HG03159 (cell line): ENCODE data around the gene NHLRC1.
"Not testable (repeated sequence)": the region's sequence is repeated elsewhere in the genome, so short reads cannot be mapped to it uniquely, and the experiment has no call there.

Experiments
- ATAC-seq: cut with Tn5 transposase; IDR thresholded peaks from one replicate; pipeline ENCODE4 v1.9.1; 2021; ENCODE audit warnings: mild to moderate bottlenecking, moderate library complexity; ENCODE audit not compliant: unreplicated experiment

NHLRC1 gene

GRCh38 chr6:18122128-18123093 is at the start of gene NHLRC1:
Gene NHLRC1, minus strand, starts transcription at chr6:18122677. Its CDS starts 71 bp downstream, at chr6:18122606.
- ATAC-seq = peak; percentile 98

GRCh38 chr6:18171871-18172270 is 49.4 kb upstream of the NHLRC1 start:
- ATAC-seq = no peak

- ATAC-seq = no peak
Measured at GRCh38 chr6:18168264-18168663, 45.8 kb upstream of the NHLRC1 start.

GRCh38 chr6:18166312-18167036 is 44.0 kb upstream of the NHLRC1 start:
- no peak for ATAC-seq

- ATAC-seq = no peak
Measured at GRCh38 chr6:18165751-18166150, 43.3 kb upstream of the NHLRC1 start.

GRCh38 chr6:18162401-18162800 is 39.9 kb upstream of the NHLRC1 start:
- ATAC-seq = no peak

- ATAC-seq = no peak
Measured at GRCh38 chr6:18161431-18161830, 39.0 kb upstream of the NHLRC1 start.

- ATAC-seq = no peak
Measured at GRCh38 chr6:18160911-18161310, 38.4 kb upstream of the NHLRC1 start.

GRCh38 chr6:18155864-18156421 is 33.5 kb upstream of the NHLRC1 start:
- ATAC-seq = peak; percentile 29

- ATAC-seq = peak; percentile 86
Measured at GRCh38 chr6:18155150-18155863, 32.8 kb upstream of the NHLRC1 start, which contains the start of gene KDM1B. Gene KDM1B, plus strand, starts transcription at chr6:18155422. Its CDS starts 4,474 bp downstream, at chr6:18159896.

GRCh38 chr6:18154507-18155149 is 32.2 kb upstream of the NHLRC1 start, which contains the start of gene TPMT:
Gene TPMT, minus strand, starts transcription at chr6:18155077. Its CDS starts 5,950 bp downstream, at chr6:18149127.
- ATAC-seq = peak; percentile 61

- ATAC-seq = no peak
Measured at GRCh38 chr6:18153311-18153703, 30.8 kb upstream of the NHLRC1 start.

GRCh38 chr6:18151801-18152200 is 29.3 kb upstream of the NHLRC1 start:
- ATAC-seq = no peak

- ATAC-seq = not testable (repeated sequence)
Measured at GRCh38 chr6:18151391-18151790, 28.9 kb upstream of the NHLRC1 start.

GRCh38 chr6:18148304-18149025 is 26.0 kb upstream of the NHLRC1 start:
- no peak for ATAC-seq

GRCh38 chr6:18147616-18148015 is 25.1 kb upstream of the NHLRC1 start:
- ATAC-seq = no peak

- ATAC-seq = no peak
Measured at GRCh38 chr6:18147160-18147559, 24.7 kb upstream of the NHLRC1 start.

- ATAC-seq = no peak
Measured at GRCh38 chr6:18142591-18142861, 20.0 kb upstream of the NHLRC1 start.

- ATAC-seq = no peak
Measured at GRCh38 chr6:18141805-18142590, 19.5 kb upstream of the NHLRC1 start.
